GM21825 (cell line): Measurements from ENCODE around the gene NBAS.
A peak's percentile ranks its signal among the peaks of the same experiment; 100 is the strongest.

Experiments
- ATAC-seq: cut with Tn5 transposase; IDR thresholded peaks from one replicate; pipeline ENCODE4 v1.9.1; 2021; ENCODE audit warnings: mild to moderate bottlenecking, moderate library complexity; ENCODE audit not compliant: unreplicated experiment

The NBAS gene

GRCh38 chr2:15181092-15181745 is 379.9 kb downstream of the NBAS start:
- no peak for ATAC-seq

- ATAC-seq, result no peak
Observed at GRCh38 chr2:15180379-15180778, 380.8 kb downstream of the NBAS start.

GRCh38 chr2:15178946-15179345 is 382.2 kb downstream of the NBAS start:
- ATAC-seq, result no peak

- peak; percentile 98 for ATAC-seq
Observed at GRCh38 chr2:15177103-15177502, 384.0 kb downstream of the NBAS start.

GRCh38 chr2:15176604-15177003 is 384.5 kb downstream of the NBAS start:
- ATAC-seq, result no peak

GRCh38 chr2:15174567-15174966 is 386.6 kb downstream of the NBAS start:
- no peak for ATAC-seq

- ATAC-seq, result no peak
Observed at GRCh38 chr2:15173501-15173900, 387.6 kb downstream of the NBAS start.

GRCh38 chr2:15172825-15173224 is 388.3 kb downstream of the NBAS start:
- ATAC-seq, result no peak

- ATAC-seq, result no peak
Observed at GRCh38 chr2:15170070-15170775, 390.9 kb downstream of the NBAS start.

GRCh38 chr2:15169326-15170069 is 391.6 kb downstream of the NBAS start:
- no peak for ATAC-seq

GRCh38 chr2:15168116-15168515 is 393.0 kb downstream of the NBAS start:
- ATAC-seq, result no peak

GRCh38 chr2:15166878-15167277 is 394.3 kb downstream of the NBAS start:
- no peak for ATAC-seq

- ATAC-seq, result no peak
Observed at GRCh38 chr2:15163326-15163725, 397.8 kb downstream of the NBAS start.

GRCh38 chr2:15162620-15163019 is 398.5 kb downstream of the NBAS start:
- ATAC-seq, result no peak

GRCh38 chr2:15160201-15160991 is 400.7 kb downstream of the NBAS start:
- ATAC-seq, result no peak

- no peak for ATAC-seq
Observed at GRCh38 chr2:15159751-15160177, 401.4 kb downstream of the NBAS start.

GRCh38 chr2:15159206-15159605 is 401.9 kb downstream of the NBAS start:
- no peak for ATAC-seq

GRCh38 chr2:15158532-15158931 is 402.6 kb downstream of the NBAS start:
- ATAC-seq, result no peak

- ATAC-seq, result no peak
Observed at GRCh38 chr2:15158100-15158499, 403.0 kb downstream of the NBAS start.

- ATAC-seq, result no peak
Observed at GRCh38 chr2:15155959-15156574, 405.1 kb downstream of the NBAS start.

GRCh38 chr2:15154297-15154696 is 406.8 kb downstream of the NBAS start:
- no peak for ATAC-seq
